GM18870 (cell line): ENCODE results near the gene KCNK2.

ENCODE experiments used
- ATAC-seq: cut with Tn5 transposase; IDR thresholded peaks from one replicate; pipeline ENCODE4 v1.9.1; 2021; ENCODE audit warnings: moderate library complexity; ENCODE audit not compliant: unreplicated experiment

The KCNK2 gene

GRCh38 chr1:215250913-215251312 is 168.4 kb downstream of the KCNK2 start:
- no peak for ATAC-seq

GRCh38 chr1:215251428-215251827 is 168.9 kb downstream of the KCNK2 start:
- ATAC-seq, result no peak

- no peak for ATAC-seq
These were observed 169.6 kb downstream of the KCNK2 start for GRCh38 chr1:215252164-215252563.

- no peak for ATAC-seq
These were observed 174.6 kb downstream of the KCNK2 start for GRCh38 chr1:215256936-215257679.

- no peak for ATAC-seq
These were observed 178.2 kb downstream of the KCNK2 start for GRCh38 chr1:215260711-215261110.

- ATAC-seq, result no peak
These were observed 179.6 kb downstream of the KCNK2 start for GRCh38 chr1:215262106-215262505.

GRCh38 chr1:215263636-215264035 is 181.1 kb downstream of the KCNK2 start:
- ATAC-seq, result no peak

- no peak for ATAC-seq
These were observed 182.1 kb downstream of the KCNK2 start for GRCh38 chr1:215264649-215265048.

GRCh38 chr1:215267495-215267894 is 185.0 kb downstream of the KCNK2 start:
- ATAC-seq, result no peak

- ATAC-seq, result no peak
These were observed 187.4 kb downstream of the KCNK2 start for GRCh38 chr1:215269955-215270354.

GRCh38 chr1:215273838-215274516 is 191.4 kb downstream of the KCNK2 start:
- ATAC-seq, result no peak

GRCh38 chr1:215276582-215276981 is 194.0 kb downstream of the KCNK2 start:
- ATAC-seq, result no peak

GRCh38 chr1:215277532-215277931 is 195.0 kb downstream of the KCNK2 start:
- no peak for ATAC-seq

GRCh38 chr1:215279682-215280081 is 197.1 kb downstream of the KCNK2 start:
- ATAC-seq, result no peak

GRCh38 chr1:215282557-215282956 is 200.0 kb downstream of the KCNK2 start:
- ATAC-seq, result no peak

GRCh38 chr1:215285013-215285800 is 202.7 kb downstream of the KCNK2 start:
- no peak for ATAC-seq
